SU-DHL-6 (cell line): ENCODE measurements around the gene GPR107.

Source experiments
- H2AFZ ChIP-seq: fragments of 200-600 bp; sonication (generic); 2 replicates; pipeline ENCODE4 v1.6.1; 2014; ENCODE audit warnings: low read depth, mild to moderate bottlenecking, moderate library complexity, mixed read lengths, antibody characterized with exemption, low read length; ENCODE audit not compliant: severe bottlenecking
- H3F3A ChIP-seq: fragments of 200-600 bp; shearing (Covaris generic); 2 replicates; pipeline ENCODE4 v1.6.0; 2016; ENCODE audit warnings: antibody characterized with exemption, mild to moderate bottlenecking; ENCODE audit not compliant: insufficient read depth
- H3K27ac ChIP-seq: fragments of 200-600 bp; sonication (generic); 2 replicates; pipeline ENCODE4 v1.5.1; 2016; ENCODE audit warnings: low read depth, mild to moderate bottlenecking, low read length, moderate library complexity, mixed read lengths
- H3K27me3 ChIP-seq: fragments of 200-600 bp; sonication (generic), shearing (Covaris generic); 2 replicates; pipeline ENCODE4 v1.6.0; 2014; ENCODE audit warnings: mild to moderate bottlenecking, low read length
- H3K36me3 ChIP-seq: fragments of 200-600 bp; sonication (generic); 2 replicates; pipeline ENCODE4 v1.6.1; 2014; ENCODE audit warnings: mild to moderate bottlenecking, low read length, mixed read lengths
- H3K4me2 ChIP-seq: fragments of 300-600, 200-600 bp; shearing (Covaris generic), sonication (generic); 2 replicates; pipeline ENCODE4 v1.6.0; 2014; ENCODE audit warnings: low read length, low read depth, mild to moderate bottlenecking; ENCODE audit not compliant: poor library complexity, severe bottlenecking
- H3K4me3 ChIP-seq: fragments of 200-600 bp; sonication (generic); 2 replicates; pipeline ENCODE4 v1.5.1; 2014; ENCODE audit warnings: antibody characterized with exemption, low read length, mild to moderate bottlenecking, mixed read lengths; ENCODE audit not compliant: insufficient read depth, poor library complexity, severe bottlenecking
- H3K79me2 ChIP-seq: fragments of 200-600 bp; sonication (generic); 2 replicates; pipeline ENCODE4 v1.6.1; 2014; ENCODE audit warnings: mild to moderate bottlenecking, low read length, moderate library complexity; ENCODE audit not compliant: insufficient read depth
- H3K9ac ChIP-seq: fragments of 200-600 bp; sonication (generic); 2 replicates; pipeline ENCODE4 v1.7.0; 2014; ENCODE audit warnings: mild to moderate bottlenecking, low read length
- H3K9me2 ChIP-seq: fragments of 200-600 bp; sonication (generic); replicated peaks from 2 replicates; pipeline ENCODE4 v1.6.1; 2014; ENCODE audit warnings: low read length; ENCODE audit not compliant: insufficient read depth
- H3K9me3 ChIP-seq: fragments of 200-600 bp; sonication (generic); 2 replicates; pipeline ENCODE4 v1.6.1; 2014; ENCODE audit warnings: low read length, mixed read lengths; ENCODE audit not compliant: insufficient read depth
- H4K20me1 ChIP-seq: fragments of 200-600 bp; sonication (generic); 2 replicates; pipeline ENCODE4 v1.6.1; 2014; ENCODE audit warnings: low read depth, mild to moderate bottlenecking, antibody characterized with exemption, low read length, moderate library complexity, mixed read lengths
- CTCF ChIP-seq: fragments of 200-600 bp; sonication (generic); IDR thresholded peaks from one replicate; pipeline ENCODE4 v1.5.1; 2017; ENCODE audit warnings: antibody characterized with exemption, mild to moderate bottlenecking, low read length, moderate library complexity; ENCODE audit not compliant: insufficient read depth, poor library complexity, severe bottlenecking
- EZH2phosphoT487 ChIP-seq: fragments of 200-600 bp; sonication (generic), shearing (Covaris generic); conservative IDR thresholded peaks from 2 replicates; pipeline ENCODE4 v1.6.1; 2018; ENCODE audit warnings: mild to moderate bottlenecking, antibody characterized with exemption, low read length, moderate library complexity, mixed read lengths

Gene GPR107

GRCh38 chr9:130122456-130122855, 68.8 kb downstream of the GPR107 start:
- Histone ChIP-seq H3K4me2 (peak overlapping the region; percentile 29), H3K27ac (peak overlapping the region; percentile 84), H3K9me2 (no peaks in the 10 kb centered on the region), H3K79me2 (no peaks in the 10 kb centered on the region), H4K20me1 (no peaks in the 10 kb centered on the region), H3K36me3 (no peaks in the 10 kb centered on the region), H2AFZ (no peak overlapping the region), H3F3A (peaks cover 24% of the 10 kb centered on the region), H3K9ac (peak overlapping the region; percentile 27; the same call in 1 of the 2 replicates), H3K4me3 (no peak overlapping the region), H3K9me3 (no peaks in the 10 kb centered on the region), H3K27me3 (no peaks in the 10 kb centered on the region)
- TF ChIP-seq EZH2phosphoT487 (no peak), CTCF (no peak)

GRCh38 chr9:130124085-130124860, 70.6 kb downstream of the GPR107 start:
- Histone ChIP-seq H3K79me2 (no peaks in the 10 kb centered on the region), H3K4me2 (peak overlapping the region; percentile 2), H3K9me3 (no peaks in the 10 kb centered on the region), H3K36me3 (no peaks in the 10 kb centered on the region), H3K4me3 (no peak overlapping the region), H2AFZ (no peak overlapping the region), H3K27ac (peak overlapping the region; percentile 84), H3F3A (peaks cover 33% of the 10 kb centered on the region), H3K9ac (no peak overlapping the region), H3K27me3 (no peaks in the 10 kb centered on the region), H3K9me2 (no peaks in the 10 kb centered on the region), H4K20me1 (no peaks in the 10 kb centered on the region)
- TF ChIP-seq CTCF (no peak), EZH2phosphoT487 (no peak)

GRCh38 chr9:130126721-130127433, 73.2 kb downstream of the GPR107 start:
- no peak for TF ChIP-seq CTCF
- TF ChIP-seq EZH2phosphoT487 = no peak
- Histone ChIP-seq H3K36me3 (no peaks in the 10 kb centered on the region), H3K27me3 (no peaks in the 10 kb centered on the region), H3K9me3 (no peaks in the 10 kb centered on the region), H4K20me1 (no peaks in the 10 kb centered on the region), H3K9me2 (no peaks in the 10 kb centered on the region), H3K4me3 (no peak overlapping the region), H2AFZ (no peak overlapping the region), H3K4me2 (no peak overlapping the region), H3F3A (peaks cover 33% of the 10 kb centered on the region), H3K27ac (peak overlapping the region; percentile 88), H3K79me2 (no peaks in the 10 kb centered on the region), H3K9ac (no peak overlapping the region)
